Fibroblast of the conjunctiva (primary cell): ENCODE results near the gene PCDH9.

Experiments
- DNase-seq: peaks from one replicate; pipeline ENCODE4 v3.0.0-alpha.2; 2010; ENCODE audit warnings: low read depth

Gene PCDH9

DNA sequence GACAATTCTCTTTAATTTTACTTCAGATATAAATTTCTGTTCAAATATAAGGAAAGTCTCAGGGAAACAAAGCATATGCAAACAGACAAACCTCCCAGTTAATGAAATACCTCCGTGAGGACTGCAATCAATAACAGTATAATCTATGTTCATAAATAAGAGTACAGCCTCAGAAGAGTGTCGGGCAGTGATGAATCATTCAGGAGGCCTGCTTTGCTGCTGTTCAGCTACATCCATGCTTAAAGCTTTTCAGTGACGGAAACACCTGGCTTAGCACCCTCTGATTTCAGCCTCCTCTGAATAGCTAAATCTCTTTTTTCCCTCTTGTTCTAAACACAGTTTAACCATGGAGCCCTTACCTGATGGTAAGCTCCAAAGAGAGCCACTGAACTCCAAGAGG lies 69.0 kb downstream of the PCDH9 start:
- DNase-seq, result no peak

DNA sequence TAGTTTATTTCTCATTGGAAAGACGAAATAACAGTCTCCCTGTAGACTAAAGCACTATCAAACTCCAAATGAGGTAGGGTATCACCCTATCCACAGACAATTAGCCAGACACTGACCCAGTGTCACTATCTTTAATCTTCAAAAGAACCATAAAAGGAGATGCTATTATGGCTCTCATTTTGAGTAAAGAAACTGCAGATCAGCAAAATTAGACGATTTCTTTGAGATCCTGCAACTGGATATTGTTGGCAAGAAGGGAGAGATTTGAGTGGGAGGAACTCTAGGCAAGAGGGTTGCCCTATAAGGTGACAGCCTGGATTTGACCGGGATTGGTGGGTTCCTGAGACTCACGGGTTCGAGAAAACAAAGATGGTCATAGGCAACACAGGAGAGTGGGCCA lies 71.2 kb downstream of the PCDH9 start:
- no peak for DNase-seq

- no peak for DNase-seq
These were observed 73.4 kb downstream of the PCDH9 start for GRCh38 chr13:67156723-67157060.

- DNase-seq, result no peak
These were observed 74.0 kb downstream of the PCDH9 start for GRCh38 chr13:67155898-67156722.

DNA sequence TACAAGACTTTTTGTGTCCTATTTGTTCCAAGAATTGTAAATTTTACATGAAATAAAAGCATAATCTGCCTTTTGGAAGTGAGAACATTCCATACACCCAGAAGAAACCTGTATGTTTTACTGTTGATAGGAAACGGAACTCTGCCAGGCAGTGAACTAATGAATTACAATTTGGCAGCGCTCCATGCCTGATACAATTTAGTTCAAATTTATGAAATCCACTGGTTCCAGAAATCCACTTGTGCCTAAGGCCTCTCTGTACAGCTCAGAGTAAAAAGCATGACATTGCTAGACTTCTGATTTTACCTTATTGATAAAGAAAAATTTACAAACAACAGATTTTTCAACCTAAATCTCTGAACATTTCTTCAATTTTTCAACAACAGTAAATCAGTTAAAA lies 78.1 kb downstream of the PCDH9 start:
- no peak for DNase-seq

- DNase-seq, result no peak
These were observed 78.5 kb downstream of the PCDH9 start for GRCh38 chr13:67151652-67152051.

DNA sequence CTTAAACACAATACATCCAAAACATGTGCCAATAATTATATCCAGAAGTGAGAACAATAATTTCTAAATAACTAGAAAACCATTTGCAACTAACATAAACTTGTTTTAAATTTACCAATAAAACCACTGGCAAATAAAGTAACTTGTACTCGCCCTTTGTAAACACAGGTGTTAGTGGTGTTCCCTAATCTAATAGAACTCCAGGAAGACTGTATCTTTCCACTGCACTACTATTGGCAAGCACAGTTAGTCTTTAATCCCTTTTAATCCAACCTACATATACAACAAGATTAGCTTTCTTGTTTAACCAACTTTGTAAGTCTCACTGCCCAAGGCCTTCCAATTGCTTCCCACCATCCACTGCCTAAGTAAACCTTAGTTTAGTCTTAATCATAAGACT lies 79.5 kb downstream of the PCDH9 start:
- DNase-seq, result no peak

DNA sequence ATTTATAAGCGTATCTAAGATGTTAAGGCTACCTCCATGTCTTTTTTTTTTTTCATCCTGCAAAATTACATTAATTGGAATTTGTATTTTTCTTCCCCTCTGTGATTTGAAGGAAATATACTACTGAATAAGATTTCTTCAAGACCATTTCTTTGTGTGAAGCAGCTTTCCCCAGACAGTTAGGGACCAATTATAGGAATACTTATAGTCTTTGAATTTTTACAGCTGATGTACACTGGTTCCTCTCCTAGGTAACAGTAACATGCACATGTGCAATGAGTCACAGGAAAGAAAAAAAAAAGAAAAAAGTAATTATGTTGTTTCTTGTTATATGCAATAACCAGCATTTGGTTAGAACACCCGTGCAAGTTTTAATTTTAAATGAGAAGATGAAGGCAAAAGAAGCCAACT lies 82.0 kb downstream of the PCDH9 start:
- DNase-seq, result no peak

DNA sequence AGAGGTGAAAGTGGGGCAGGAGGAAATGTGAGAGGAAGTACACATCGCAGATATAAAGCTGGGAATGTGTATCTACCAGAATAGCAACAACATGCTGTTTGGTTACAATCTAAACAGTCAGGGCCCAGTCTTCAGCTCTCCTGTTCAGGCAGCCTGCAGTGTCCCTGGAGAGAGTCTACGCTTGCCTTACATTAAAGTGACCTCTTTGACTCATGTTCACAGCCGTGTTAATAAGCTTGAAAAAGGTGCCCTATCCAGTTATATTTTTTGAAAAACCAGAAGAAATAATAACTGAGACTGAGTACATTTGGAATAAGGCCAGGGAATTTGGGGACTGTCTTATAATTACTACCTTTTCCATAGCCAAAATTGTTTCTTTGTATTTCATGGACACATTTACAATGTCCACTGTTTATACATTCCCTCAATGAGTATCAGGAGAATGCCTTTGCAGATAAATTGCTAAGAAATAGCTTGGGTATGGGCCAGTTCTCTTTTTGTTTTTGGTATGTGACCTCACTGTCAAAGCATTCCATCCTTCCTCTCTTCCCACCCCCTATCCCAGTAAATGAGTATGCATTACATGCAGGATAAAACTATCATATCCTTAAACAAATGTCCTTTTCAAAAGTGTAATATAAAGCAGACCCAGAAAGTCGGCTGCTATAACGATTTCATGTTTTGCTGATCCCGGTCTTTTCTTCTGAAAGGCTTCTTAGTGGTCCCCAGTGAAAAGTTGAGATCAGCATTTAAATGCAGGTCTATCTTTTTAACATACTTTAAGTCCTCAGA lies 82.6 kb downstream of the PCDH9 start:
- peak; percentile 36 for DNase-seq

DNA sequence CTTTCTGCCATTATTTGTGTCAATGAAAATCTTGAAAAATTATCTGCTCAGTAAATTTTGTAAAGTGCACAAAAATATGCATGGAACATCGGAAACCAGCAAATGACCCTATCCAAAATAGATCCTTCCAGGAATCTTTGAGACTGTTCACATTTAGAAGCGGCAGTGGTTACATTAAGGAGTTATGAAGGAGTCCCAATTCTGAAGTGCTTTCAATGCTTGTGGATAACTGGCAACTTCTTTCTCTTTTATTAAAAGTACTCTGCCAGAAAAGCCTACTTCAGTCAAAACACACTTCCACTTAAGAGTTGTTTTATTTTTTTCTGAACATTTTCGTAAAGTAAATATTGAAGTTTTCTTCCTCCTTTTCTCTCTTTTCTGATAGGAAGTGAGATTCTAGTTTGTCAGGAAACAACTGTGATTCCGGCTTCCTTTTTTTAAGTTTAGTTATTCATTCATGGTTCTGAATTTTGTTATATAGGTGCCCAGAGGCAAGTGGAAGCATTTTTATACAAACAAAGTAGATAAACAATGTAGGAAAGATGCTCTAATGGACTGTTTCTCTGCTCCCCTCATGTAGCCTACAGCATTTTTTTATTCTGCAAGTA lies 83.5 kb downstream of the PCDH9 start:
- DNase-seq, result no peak

DNA sequence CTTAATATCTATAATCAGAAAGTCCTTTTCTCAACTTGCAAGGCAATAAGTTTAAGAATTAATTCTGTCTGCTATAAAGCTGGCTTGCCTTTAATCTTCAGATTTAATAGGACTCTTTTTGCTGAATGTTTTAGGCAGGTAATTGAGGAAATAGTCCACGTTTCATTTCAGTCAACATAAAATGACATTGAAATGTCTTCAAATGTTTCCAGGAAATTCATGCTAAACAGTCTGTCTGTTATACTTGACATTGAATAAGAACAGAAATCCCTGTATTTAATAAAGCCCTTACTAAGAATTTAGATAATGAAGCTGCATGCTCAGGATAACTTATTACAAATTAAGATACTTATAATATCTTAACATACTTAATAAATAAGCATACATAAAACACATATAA lies 84.2 kb downstream of the PCDH9 start:
- DNase-seq, result no peak

- no peak for DNase-seq
These were observed 86.5 kb downstream of the PCDH9 start for GRCh38 chr13:67143544-67144115.

DNA sequence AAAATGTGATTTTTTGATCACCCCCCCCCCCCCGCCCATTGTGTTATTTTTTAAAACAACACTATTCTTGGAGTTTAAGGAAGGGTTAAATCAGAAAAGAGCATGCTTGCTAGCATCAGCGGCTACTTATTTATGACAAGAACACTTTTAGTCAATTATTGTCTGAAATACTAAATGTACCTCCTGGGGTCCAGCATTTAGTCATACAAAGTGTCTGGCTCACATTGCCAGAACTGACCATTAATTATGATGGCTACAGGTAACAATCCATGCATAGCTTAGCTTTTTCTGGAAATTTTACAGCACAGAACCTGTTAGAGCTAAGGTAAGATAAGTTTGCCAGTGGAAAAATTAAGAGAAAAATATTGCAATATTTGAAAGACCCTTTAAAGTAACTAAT lies 90.1 kb downstream of the PCDH9 start:
- no peak for DNase-seq

- DNase-seq, result no peak
These were observed 90.6 kb downstream of the PCDH9 start for GRCh38 chr13:67139551-67139950.

DNA sequence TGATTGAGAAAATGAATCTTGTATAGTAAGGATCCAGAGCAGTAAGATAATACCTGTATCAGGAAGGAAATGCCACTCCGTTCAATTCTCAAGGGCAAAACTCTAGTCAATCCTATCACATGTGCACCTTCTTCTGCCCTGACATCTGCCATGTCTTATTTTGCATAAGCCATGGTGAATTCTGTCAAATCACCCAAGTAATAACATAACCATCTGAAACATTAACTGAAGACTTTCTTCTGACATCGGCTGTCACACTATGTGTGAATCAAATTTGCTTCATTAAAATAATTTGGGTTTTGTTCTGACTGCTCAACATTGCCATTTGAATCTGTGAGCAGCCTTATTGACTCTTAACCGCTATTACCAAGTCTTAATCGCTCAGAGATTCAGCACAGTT lies 91.2 kb downstream of the PCDH9 start:
- DNase-seq, result no peak

DNA sequence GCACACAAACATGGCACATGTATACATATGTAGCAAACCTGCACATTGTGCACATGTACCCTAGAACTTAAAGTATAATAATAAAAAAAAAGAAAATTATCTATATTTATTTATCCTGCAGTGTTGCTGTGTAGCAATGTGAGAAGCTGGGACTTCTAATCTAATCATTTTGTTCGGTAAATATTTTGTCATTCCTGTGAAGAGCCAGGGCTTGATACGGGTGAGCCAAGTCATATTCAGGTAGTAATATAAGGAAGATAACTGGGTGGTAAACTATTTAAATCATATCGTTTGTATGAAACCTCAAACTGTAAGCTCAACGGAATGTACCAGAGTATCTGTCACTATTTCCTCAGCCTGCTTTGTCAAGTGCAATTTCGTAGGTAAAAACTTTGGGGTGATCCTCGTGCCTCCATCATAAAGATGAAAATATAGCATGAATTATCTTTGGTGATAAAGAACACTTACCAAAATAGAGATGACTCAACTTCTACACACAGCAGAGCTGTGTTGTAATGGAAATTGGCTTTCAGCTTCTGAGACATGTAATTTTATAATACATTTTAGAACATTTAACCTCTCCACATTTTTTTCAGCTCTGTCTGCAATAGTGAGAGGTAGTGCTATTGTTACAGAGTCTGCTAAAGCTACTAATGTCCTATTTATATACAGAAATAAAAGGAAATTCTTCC lies 92.9 kb downstream of the PCDH9 start:
- DNase-seq, result no peak

DNA sequence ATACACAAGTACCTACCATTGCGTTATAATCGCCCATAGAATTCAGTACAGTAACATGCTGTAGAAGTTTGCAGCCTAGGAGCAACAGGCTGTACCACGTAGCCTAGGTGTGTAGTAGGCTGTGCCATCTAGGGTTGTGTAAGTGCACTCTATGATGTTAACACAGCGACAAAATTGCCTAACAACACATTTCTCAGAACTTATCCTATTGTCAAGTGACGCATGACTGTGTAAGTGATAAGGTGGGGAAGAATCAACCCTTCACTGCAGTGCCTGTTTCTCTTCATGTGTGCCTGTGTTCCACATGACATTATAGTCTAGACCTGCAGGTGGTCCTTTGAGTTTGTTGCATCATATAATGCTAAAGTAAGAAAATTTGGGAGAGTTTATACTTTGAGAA lies 94.0 kb downstream of the PCDH9 start:
- no peak for DNase-seq

DNA sequence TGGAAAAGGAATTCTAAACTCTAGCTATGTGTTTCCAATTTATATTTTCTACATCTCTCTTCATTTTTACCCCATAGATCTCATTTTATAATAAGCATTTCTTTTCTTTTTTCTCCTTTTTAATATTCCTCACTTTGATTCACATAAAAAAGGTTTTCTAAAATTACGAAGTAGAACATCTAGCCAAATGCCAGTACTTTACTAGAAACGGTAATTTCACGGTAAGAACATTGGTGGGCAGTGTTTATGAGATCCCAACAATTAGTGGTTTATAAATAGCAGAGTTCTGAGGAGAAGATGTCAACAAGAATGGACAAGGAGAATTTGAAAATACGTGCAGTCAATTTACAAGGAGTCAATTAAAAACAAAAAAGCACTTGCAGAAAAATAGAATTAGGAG lies 94.8 kb downstream of the PCDH9 start:
- no peak for DNase-seq

DNA sequence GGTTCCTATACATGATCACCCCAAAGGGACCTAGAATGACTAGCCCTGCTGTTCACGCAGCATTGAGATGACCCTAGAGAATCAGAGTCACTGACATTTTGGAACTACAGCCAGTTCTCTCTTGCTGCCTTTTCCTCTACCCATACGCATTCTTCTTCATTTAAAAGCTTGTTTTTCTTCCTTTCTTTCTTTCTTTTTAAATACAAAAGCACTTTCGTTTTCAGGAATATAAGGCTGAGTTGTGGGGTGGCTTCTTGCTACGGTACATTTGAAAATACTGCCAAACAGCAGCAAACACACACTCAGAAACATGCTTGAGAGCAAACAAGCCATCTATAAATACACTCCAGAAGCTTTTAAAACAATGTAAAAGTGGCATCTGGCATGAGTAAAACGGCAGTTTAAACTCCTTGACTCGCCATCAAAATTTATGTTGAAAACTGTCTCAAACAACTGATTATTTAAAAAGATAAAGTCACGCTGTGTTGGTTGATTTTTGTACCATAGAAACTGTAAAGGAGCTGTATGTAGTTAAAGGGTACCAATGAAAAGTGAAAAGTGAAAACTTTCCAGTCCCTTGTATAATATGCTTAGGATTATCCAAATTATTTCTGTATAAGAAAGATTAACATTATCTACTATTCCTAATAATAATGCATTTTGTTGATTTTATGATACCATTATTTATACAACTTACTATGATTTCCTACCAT lies 95.6 kb downstream of the PCDH9 start:
- DNase-seq, result no peak

DNA sequence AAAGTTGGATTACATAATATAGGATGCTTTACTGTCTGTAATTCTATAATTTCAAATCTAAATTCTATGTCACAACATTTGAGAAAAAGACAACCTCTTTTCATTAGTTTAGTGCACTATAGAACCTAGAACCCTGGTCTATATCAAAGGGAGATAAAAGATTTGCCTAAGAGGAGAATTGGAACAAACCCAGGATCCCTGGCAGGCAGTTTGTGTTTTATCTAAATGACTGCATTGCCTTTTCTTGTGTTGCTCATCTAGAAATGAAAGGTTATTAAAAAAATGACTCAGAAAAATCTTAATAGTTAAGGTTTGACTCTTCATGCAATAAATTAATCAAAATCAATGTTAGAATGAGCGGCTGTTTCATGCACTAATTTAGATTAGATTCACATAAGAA lies 96.7 kb downstream of the PCDH9 start:
- no peak for DNase-seq

DNA sequence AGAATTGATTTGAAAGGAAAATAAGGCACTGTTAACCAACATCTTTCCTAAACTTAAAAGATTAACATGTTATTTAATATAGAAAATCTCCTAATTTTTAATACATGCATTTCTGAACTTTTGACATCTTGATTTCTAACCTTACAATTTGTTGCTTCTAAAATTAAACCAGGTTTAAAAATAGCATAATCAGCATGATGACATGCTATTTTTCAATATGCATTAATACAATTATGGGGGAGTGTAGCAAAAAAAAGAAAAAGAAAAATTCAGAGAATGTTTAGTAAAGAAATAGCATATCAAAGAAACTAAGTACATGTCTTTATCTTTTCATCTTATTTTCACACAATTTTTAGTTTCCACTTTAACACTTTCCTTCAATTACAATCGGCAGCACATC lies 98.7 kb downstream of the PCDH9 start:
- no peak for DNase-seq

DNA sequence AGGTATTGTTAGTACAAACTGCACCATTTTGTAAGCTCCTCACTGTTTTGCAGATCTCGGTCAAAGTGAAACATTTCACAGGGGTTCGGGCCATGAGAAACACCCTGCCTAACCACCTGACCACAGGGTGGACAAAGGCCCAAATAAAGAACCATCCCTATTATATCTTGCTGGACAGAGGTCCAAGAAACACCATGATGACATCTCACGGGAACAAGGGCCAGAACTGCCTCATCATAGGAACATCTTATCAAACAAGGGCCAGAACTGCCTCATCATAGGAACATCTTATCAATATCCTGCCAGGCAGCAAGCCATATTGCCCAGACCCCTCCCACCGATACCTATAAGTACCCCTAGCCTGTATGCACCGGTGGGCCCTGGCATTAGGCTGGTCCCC lies 99.7 kb downstream of the PCDH9 start:
- DNase-seq, result no peak
